Peyer's patch (tissue), 4 donors: Measurements from ENCODE around the gene SPINK4. TPM values are rescaled to one million over a fixed set of nuclear protein-coding genes. Genes with fewer than 3 reads are reported as not detected.

Source experiments
- DNase-seq, 3 donors: peaks; one replicate each; pipeline ENCODE4 v3.0.0-alpha.2; 2017 to 2019
- H3K27ac ChIP-seq, 4 donors: fragments of 200-600 bp; sonication (generic); one replicate each; pipeline ENCODE4 v1.5.1; 2016 to 2019
- H3K27me3 ChIP-seq, 2 donors: fragments of 200-600 bp; sonication (generic); one replicate each; pipeline ENCODE4 v1.5.1; 2019
- H3K36me3 ChIP-seq, 3 donors: fragments of 200-600 bp; sonication (generic); one replicate each; pipeline ENCODE4 v1.5.1; 2016 to 2019
- H3K4me1 ChIP-seq, 4 donors: fragments of 200-600 bp; sonication (generic); one replicate each; pipeline ENCODE4 v1.5.1; 2016 to 2019
- H3K4me3 ChIP-seq, 4 donors: fragments of 200-600 bp; sonication (generic); 1 replicate in 3 of 4; 2 replicates in 1 of 4; pipeline ENCODE4 v1.5.1; 2016 to 2019; ENCODE audit warnings: mild to moderate bottlenecking in 1 of 4
- H3K9me3 ChIP-seq, 4 donors: fragments of 200-600 bp; sonication (generic); one replicate each; pipeline ENCODE4 v1.5.1; 2016 to 2019; ENCODE audit warnings: mild to moderate bottlenecking in 1 of 4
- CTCF ChIP-seq, 6 experiments: fragments of 450-650 bp in 4 of 6; fragments of 200-600 bp in 2 of 6; sonication (generic) in 1 of 6; IDR thresholded peaks; one replicate each; pipeline ENCODE4 v1.5.1; 2017 to 2019; ENCODE audit warnings: antibody characterized with exemption in 6 of 6, mild to moderate bottlenecking in 3 of 6, moderate library complexity in 1 of 6
- POLR2A ChIP-seq, 2 donors: fragments of 450-650 bp; IDR thresholded peaks; one replicate each; pipeline ENCODE4 v1.5.1; 2017; ENCODE audit warnings: antibody characterized with exemption in 2 of 2, mild to moderate bottlenecking in 2 of 2, moderate library complexity in 2 of 2
- total RNA-seq, 4 donors: library from RNA; depleted of rRNA; stranded (reverse); fragments of >200 nt; gene quantifications; one replicate each; pipeline ENCODE4 v1.1.0, GENCODE V29; 2016

SPINK4 gene
- total RNA-seq, 4 donors from 2014 or later, result 106 to 639 (median 276) TPM

DNA sequence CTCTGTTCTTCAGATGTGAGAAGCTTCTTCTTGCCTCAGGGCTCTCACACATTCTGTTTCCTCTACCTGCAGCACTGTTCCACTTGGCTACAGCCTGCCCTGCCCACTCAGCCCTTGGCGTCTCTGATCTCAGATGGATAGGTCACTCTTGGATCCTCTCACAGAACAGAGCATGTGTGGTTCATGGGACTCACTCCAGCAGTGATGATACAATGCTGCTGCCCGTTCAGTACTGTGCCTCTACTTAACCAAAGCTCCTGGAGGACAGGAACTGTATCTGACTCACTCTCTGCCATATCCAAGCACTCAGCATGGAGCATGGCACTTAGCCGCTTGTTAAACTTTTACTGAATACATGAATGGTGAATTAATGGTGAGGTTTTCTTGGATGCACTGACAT, 3.4 kb upstream of the SPINK4 start:
- H3K36me3 ChIP-seq, result no peaks in the 10 kb centered on the region
- H3K27ac ChIP-seq, result no peak overlapping the region
- H3K27me3 ChIP-seq, result no peaks in the 10 kb centered on the region
- no peak overlapping the region for H3K4me3 ChIP-seq
- peaks cover 0 to 32% (median 3%) of the 10 kb centered on the region in 4 donors for H3K4me1 ChIP-seq
- no peaks in the 10 kb centered on the region for H3K9me3 ChIP-seq
- DNase-seq, result peak in 1 of 3 donors; percentile 33
- no peak for TF ChIP-seq POLR2A (IDR thresholded peaks at IDR 0.05)
- TF ChIP-seq CTCF (IDR thresholded peaks at IDR 0.05), result no peak

GRCh38 chr9:33241298-33241697, 1.3 kb downstream of the SPINK4 start:
- H3K9me3 ChIP-seq, result no peaks in the 10 kb centered on the region
- no peaks in the 10 kb centered on the region for H3K27me3 ChIP-seq
- H3K36me3 ChIP-seq, result no peaks in the 10 kb centered on the region
- peak in 1 of 3 donors; percentile 61 for DNase-seq
- TF ChIP-seq POLR2A (IDR thresholded peaks at IDR 0.05), result peak in 1 of 2 donors; percentile 20
- TF ChIP-seq CTCF (IDR thresholded peaks at IDR 0.05), result no peak
- H3K27ac ChIP-seq, result peak overlapping the region in 2 of 4 donors; percentile 59 to 61
- peaks cover 0 to 20% (median 2%) of the 10 kb centered on the region in 4 donors for H3K4me1 ChIP-seq
- peak overlapping the region in 2 of 4 donors; percentile 9 to 27 for H3K4me3 ChIP-seq

- Histone ChIP-seq H3K36me3 (no peaks in the 10 kb centered on the region), H3K9me3 (no peaks in the 10 kb centered on the region), H3K27ac (peak overlapping the region in 1 of 4 donors; percentile 48), H3K4me3 (no peak overlapping the region), H3K4me1 (peaks cover 0 to 20% (median 2%) of the 10 kb centered on the region in 4 donors), H3K27me3 (no peaks in the 10 kb centered on the region)
- no peak for DNase-seq
- TF ChIP-seq POLR2A (IDR thresholded peaks at IDR 0.05), result no peak
- TF ChIP-seq CTCF (IDR thresholded peaks at IDR 0.05), result no peak
These were observed 2.7 kb downstream of the SPINK4 start for GRCh38 chr9:33242609-33243134.

DNA sequence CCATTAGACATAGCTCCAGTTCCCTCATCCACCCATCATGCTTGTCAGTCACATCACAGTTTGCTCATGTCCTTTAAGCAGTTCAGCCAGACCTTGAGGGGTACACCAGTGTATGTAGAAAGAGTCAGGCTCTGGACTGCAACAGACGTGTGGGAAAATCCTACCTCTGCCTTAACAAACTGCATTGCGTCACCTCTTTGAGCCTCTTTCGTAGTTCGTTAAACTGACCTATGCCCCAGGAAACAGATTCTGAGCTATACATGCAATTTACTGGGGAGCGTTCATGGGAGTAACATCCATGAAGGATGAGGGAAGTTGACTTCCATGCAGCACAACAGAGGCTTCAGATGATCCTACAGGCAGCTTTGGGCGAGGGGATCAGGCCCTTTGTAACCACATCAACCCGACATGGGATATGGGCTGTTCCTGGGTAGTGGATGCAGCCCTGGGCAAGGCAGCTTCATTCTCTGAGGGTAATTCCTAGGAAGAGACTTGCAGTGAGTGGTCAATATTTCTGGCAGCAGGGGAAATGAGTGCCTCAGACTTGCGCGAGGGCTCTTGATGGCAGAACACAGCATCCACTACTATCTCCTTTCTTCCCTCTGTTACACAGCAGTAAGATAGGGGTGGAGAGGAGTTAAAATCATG, 4.3 kb downstream of the SPINK4 start:
- H3K4me3 ChIP-seq, result no peak overlapping the region
- peak overlapping the region in 1 of 4 donors; percentile 57 for H3K27ac ChIP-seq
- TF ChIP-seq POLR2A (IDR thresholded peaks at IDR 0.05) (no peak), CTCF (IDR thresholded peaks at IDR 0.05) (no peak)
- peaks cover 0 to 6% (median 0%) of the 10 kb centered on the region in 3 donors for H3K36me3 ChIP-seq
- H3K9me3 ChIP-seq, result no peaks in the 10 kb centered on the region
- DNase-seq, result peak in 2 of 3 donors; percentile 41 to 48
- no peaks in the 10 kb centered on the region for H3K27me3 ChIP-seq
- H3K4me1 ChIP-seq, result peaks cover 0 to 20% (median 3%) of the 10 kb centered on the region in 4 donors

DNA sequence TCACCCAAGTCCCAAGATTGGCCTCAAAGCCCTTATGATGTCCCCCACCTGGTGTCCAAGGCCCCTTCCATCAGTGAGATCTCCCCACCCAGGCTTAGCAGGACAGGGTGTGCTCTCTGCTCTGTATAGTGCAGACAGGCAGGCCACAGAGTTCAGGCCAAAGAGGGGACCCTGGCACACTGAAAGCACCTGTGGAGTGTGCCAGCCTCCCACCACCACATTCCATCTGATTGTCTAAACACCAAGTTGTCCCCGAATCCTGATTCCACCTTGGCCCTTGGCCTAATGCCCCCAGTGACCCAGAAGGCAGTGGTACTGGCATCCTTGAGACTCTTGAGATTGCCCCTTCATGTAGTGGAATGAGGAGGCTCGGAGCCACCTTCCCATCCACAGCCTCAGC, 5.4 kb downstream of the SPINK4 start:
- H3K9me3 ChIP-seq, result no peaks in the 10 kb centered on the region
- H3K27me3 ChIP-seq, result no peaks in the 10 kb centered on the region
- H3K4me1 ChIP-seq, result peaks cover 0 to 11% (median 3%) of the 10 kb centered on the region in 4 donors
- H3K27ac ChIP-seq, result peak overlapping the region in 1 of 4 donors; percentile 25
- no peak for TF ChIP-seq POLR2A (IDR thresholded peaks at IDR 0.05)
- no peak for TF ChIP-seq CTCF (IDR thresholded peaks at IDR 0.05)
- H3K36me3 ChIP-seq, result peaks cover 0 to 15% (median 0%) of the 10 kb centered on the region in 3 donors
- DNase-seq, result peak in 1 of 3 donors; percentile 29
- H3K4me3 ChIP-seq, result no peak overlapping the region
